PC-3 (cell line): ENCODE results near the gene CFAP299.

ENCODE experiments used
- CTCF ChIP-seq: fragments of 300-600 bp; sonication (generic); conservative IDR thresholded peaks from 2 replicates; pipeline ENCODE4 v1.5.1; 2017; ENCODE audit warnings: antibody characterized with exemption, low read depth, mild to moderate bottlenecking, low read length
- EZH2phosphoT487 ChIP-seq: fragments of 300-600 bp; sonication (generic); IDR thresholded peaks from 2 replicates; pipeline ENCODE4 v1.6.1; 2018; ENCODE audit warnings: mild to moderate bottlenecking, antibody characterized with exemption, low read length, borderline replicate concordance

GRCh38 chr4:80454040-80454439 lies 118.5 kb downstream of the CFAP299 start:
- TF ChIP-seq CTCF, result no peak
- no peak for TF ChIP-seq EZH2phosphoT487
